Psoas muscle (tissue), 8 donors: ENCODE measurements around the gene NUDT7. TPM values are rescaled to one million over a fixed set of nuclear protein-coding genes. Genes with fewer than 3 reads are reported as not detected.

Source experiments
- ATAC-seq, 4 donors: fragments of 200-7000 bp; cut with Tn5 transposase; one replicate each; pipeline ENCODE4 v1.9.1; 2020; ENCODE audit warnings: moderate library complexity in 3 of 4, mild to moderate bottlenecking in 2 of 4
- DNase-seq, 2 donors: peaks; one replicate each; pipeline ENCODE4 v3.0.0-alpha.2; 2020
- H3K27ac ChIP-seq: fragments of 200-600 bp; one replicate; pipeline ENCODE4 v1.8.0; 2022
- H3K27me3 ChIP-seq, 3 donors: fragments of 200-600 bp in 1 of 3; one replicate each; pipeline versions ENCODE4 v1.6.1 to v1.8.0; 2013 to 2022; ENCODE audit warnings: low read length in 2 of 3, mild to moderate bottlenecking in 2 of 3, moderate library complexity in 1 of 3; ENCODE audit not compliant: insufficient read depth in 3 of 3
- H3K36me3 ChIP-seq, 2 donors: fragments of 200-600 bp in 1 of 2; one replicate each; pipeline versions ENCODE4 v1.6.1 to v1.8.0; 2013 to 2022; ENCODE audit warnings: low read depth in 1 of 2, mild to moderate bottlenecking in 1 of 2, moderate library complexity in 1 of 2; ENCODE audit not compliant: insufficient read depth in 1 of 2
- H3K4me1 ChIP-seq: fragments of 200-600 bp; one replicate; pipeline ENCODE4 v1.8.0; 2022
- H3K4me3 ChIP-seq: fragments of 200-600 bp; one replicate; pipeline ENCODE4 v1.8.0; 2022; ENCODE audit warnings: mild to moderate bottlenecking
- H3K9me3 ChIP-seq: fragments of 200-600 bp; one replicate; pipeline ENCODE4 v1.8.0; 2022
- WGBS, 3 donors: extraction: QIAGEN DNeasy Blood & Tissue Kit; methylation state at CpG; one replicate each; pipeline versions ENCODE4 v1.1.6 to v1.1.7; 2013; 5-methylcytosine and 5-hydroxymethylcytosine counted together
- intact Hi-C, 2 donors: fragments of 100-400 bp; cut with DNase I; formaldehyde crosslinking; loops; one replicate each; pipeline versions ENCODE4 v1.11.0 to v1.14.2; 2022
- polyA plus RNA-seq, 3 donors: library from polyadenylated mRNA; stranded (reverse); fragments of 200-250 nt; gene quantifications; one replicate each; pipeline ENCODE4 v1.2.3, GENCODE V29; 2013
- total RNA-seq, 4 donors: library from RNA; stranded (reverse); fragmentation: NEBNext Ultra II Directional in 2 of 4; extraction: Animal tissue kit (Norgen Biotek cat#: 25700) in 2 of 4; gene quantifications; one replicate each; pipeline versions ENCODE4 v1.2.1 to v1.2.4, GENCODE V29; 2021 to 2023
- TF ChIP-seq, protein P1 (sequence below): fragments of 200-600 bp; IDR thresholded peaks from one replicate; pipeline ENCODE4 v1.8.0; 2022; ENCODE audit warnings: antibody characterized with exemption
- donor health status: healthy with polysubstance abuse.
- donor health status: DM: no; HTN: no; CAD: no; lungs with moderate emphysema.
- donor health status: Bipolar disorder and iron deficiency.
- donor health status: healthy.
- donor health status: DM: yes; HTN: yes; CAD: no.
- donor health status: DM: no; HTN: no; CAD: no.
- donor health status: DM: no; HTN: no; CAD: no.
- donor health status: DM: yes; HTN: yes; CAD: no.

The NUDT7 gene
- total and polyA plus RNA-seq, 7 donors: 2.3 to 8.3 (median 5.3) TPM

DNA sequence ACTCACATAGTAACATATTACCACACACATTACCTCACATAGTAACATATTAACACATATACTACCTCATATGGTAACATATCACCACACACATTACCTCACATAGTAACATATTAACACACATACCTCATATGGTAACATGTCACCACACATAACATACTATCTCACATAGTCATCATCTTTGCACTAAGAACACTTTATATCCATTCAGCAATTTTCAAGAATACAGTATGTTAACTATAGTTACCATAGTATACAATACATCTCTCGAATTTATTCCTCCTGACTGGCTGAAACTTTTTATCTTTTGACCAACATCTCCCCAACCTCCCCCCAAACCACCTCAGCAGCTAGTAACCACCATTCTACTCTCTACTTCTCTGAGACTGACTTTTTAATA, 7.6 kb downstream of the NUDT7 start:
- Histone ChIP-seq H3K4me3 (no peak overlapping the region), H3K27me3 (no peaks in the 10 kb centered on the region), H3K9me3 (no peaks in the 10 kb centered on the region), H3K36me3 (peaks cover 0 to 9% of the 10 kb centered on the region in 2 donors), H3K4me1 (no peaks in the 10 kb centered on the region), H3K27ac (no peak overlapping the region)
- TF ChIP-seq, protein P1, sequence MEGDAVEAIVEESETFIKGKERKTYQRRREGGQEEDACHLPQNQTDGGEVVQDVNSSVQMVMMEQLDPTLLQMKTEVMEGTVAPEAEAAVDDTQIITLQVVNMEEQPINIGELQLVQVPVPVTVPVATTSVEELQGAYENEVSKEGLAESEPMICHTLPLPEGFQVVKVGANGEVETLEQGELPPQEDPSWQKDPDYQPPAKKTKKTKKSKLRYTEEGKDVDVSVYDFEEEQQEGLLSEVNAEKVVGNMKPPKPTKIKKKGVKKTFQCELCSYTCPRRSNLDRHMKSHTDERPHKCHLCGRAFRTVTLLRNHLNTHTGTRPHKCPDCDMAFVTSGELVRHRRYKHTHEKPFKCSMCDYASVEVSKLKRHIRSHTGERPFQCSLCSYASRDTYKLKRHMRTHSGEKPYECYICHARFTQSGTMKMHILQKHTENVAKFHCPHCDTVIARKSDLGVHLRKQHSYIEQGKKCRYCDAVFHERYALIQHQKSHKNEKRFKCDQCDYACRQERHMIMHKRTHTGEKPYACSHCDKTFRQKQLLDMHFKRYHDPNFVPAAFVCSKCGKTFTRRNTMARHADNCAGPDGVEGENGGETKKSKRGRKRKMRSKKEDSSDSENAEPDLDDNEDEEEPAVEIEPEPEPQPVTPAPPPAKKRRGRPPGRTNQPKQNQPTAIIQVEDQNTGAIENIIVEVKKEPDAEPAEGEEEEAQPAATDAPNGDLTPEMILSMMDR: no peak
- DNase-seq (no peak), ATAC-seq (no peak)
- WGBS, 3 donors: 0 to 36% (median 0%) methylated on average over 1 of the region's 1 CpG
- intact Hi-C loops: no loop called here

DNA sequence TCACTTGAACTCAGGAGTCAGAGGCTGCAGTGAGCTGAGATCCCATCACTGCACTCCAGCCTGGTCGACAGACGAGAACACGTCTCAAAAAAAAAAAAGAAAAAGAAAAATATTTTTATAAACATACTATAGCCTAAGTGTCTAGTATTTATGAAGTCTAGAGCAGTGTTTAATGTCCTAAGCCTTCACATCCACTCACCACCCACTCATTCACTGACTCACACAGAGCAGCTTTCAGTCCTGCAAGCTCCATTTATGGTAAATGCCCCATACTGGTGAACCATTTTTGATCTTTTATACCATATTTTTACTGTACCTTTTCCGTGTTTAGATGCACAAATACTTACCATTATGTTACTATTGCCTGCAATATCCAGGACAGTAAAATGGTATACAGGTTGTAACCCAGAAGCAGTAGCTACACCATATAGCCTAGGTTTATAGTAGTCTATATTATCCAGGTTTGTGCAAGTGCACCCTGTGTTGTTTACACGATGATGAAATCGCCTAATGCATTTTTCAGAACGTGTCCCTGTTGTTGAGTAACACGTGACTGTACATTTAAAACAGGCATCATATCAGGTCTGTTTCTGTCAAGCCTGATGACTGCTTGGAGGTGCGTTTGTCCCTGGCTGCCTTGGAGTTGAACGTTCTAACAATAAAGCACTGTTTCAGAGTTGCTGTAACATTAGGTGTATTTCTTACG, 10.1 kb downstream of the NUDT7 start:
- Histone ChIP-seq H3K36me3 (peaks cover 0 to 4% of the 10 kb centered on the region in 2 donors), H3K9me3 (no peaks in the 10 kb centered on the region), H3K4me3 (no peak overlapping the region), H3K27ac (no peak overlapping the region), H3K27me3 (no peaks in the 10 kb centered on the region), H3K4me1 (no peaks in the 10 kb centered on the region)
- TF ChIP-seq, protein P1: no peak
- intact Hi-C loops: no loop called here
- ATAC-seq (no peak), DNase-seq (no peak)
- WGBS, 3 donors: 84 to 91% (median 91%) methylated on average over 11 of the region's 11 CpGs

- TF ChIP-seq, protein P1: no peak
- intact Hi-C loops: no loop called here
- no peak for DNase-seq
- WGBS, 3 donors: 53 to 71% (median 65%) methylated on average over 1 of the region's 1 CpG
- Histone ChIP-seq H3K27me3 (no peaks in the 10 kb centered on the region), H3K27ac (no peak overlapping the region), H3K4me1 (no peaks in the 10 kb centered on the region), H3K36me3 (no peaks in the 10 kb centered on the region), H3K9me3 (no peaks in the 10 kb centered on the region), H3K4me3 (no peak overlapping the region)
- ATAC-seq: no peak
Measured at GRCh38 chr16:77736879-77737278, 14.6 kb downstream of the NUDT7 start.

GRCh38 chr16:77738706-77739558, 16.6 kb downstream of the NUDT7 start:
- H3K4me3 ChIP-seq: no peak overlapping the region
- WGBS, 3 donors: 81 to 90% (median 88%) methylated on average over 10 of the region's 10 CpGs
- ATAC-seq (no peak), DNase-seq (no peak)
- TF ChIP-seq, protein P1: no peak
- no peaks in the 10 kb centered on the region for H3K36me3 ChIP-seq
- no peaks in the 10 kb centered on the region for H3K4me1 ChIP-seq
- intact Hi-C loops: no loop called here
- H3K27ac ChIP-seq: no peak overlapping the region
- no peaks in the 10 kb centered on the region for H3K27me3 ChIP-seq
- H3K9me3 ChIP-seq: no peaks in the 10 kb centered on the region
